Measurements from ENCODE around the gene OR5H1. TPM values are rescaled to one million over a fixed set of nuclear protein-coding genes. Genes with fewer than 3 reads are reported as not detected.

Gene OR5H1
- not detected for total RNA-seq

DNA sequence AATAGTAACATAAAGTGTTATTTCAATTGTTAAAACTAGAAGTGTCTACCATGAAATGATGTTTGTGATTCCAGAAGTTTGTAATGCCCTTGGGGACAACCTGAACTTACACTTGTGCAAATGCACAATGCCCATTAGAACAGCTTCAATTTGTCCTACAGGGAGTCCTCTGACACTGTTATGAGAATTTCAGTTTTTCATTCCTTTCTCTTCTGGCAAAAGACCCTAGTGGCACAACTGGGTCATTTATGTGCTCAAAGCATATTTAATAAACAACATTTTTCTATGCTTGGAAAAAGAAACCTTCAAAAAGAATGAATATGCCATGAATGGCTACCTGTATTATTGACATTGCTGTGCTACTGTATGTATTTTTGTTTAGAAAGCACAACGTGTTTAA is at the start of gene OR5H1:
OR5H1 (plus strand) TSS at position 301 of the 400 bp plus-strand sequence. CDS start 1,977 bp downstream, outside the sequence.
- H3K27ac ChIP-seq, result no peak within 1 kb of the TSS
- intact Hi-C loops (cut with DNase I), result no loop called here

GRCh38 chr3:98086873-98087272 is 43.6 kb upstream of the OR5H1 start, which contains the start of gene OR5AC2:
TSS of gene OR5AC2 (plus strand) at chr3:98087173. CDS start at chr3:98087173, 0 bp downstream.
- no peak within 1 kb of the TSS for H3K4me3 ChIP-seq (replicated peaks in 1 of 3)
- H3K9me3 ChIP-seq, result no peaks in the 10 kb centered on the region
- no peak within 1 kb of the TSS for H3K27ac ChIP-seq
- no peaks in the 10 kb centered on the region for H3K4me1 ChIP-seq
- no peaks in the 10 kb centered on the region for H3K36me3 ChIP-seq
- no peaks in the 10 kb centered on the region for H3K27me3 ChIP-seq
- intact Hi-C loops (cut with DNase I), result no loop called here
- 87 to 93% methylated on average over 4 of the region's 4 CpGs for WGBS, 2 donors
- no peak for DNase-seq
- no peak for TF ChIP-seq CTCF (IDR thresholded peaks at IDR 0.05)
- TF ChIP-seq POLR2A (IDR thresholded peaks at IDR 0.05), result no peak

More for the DNA sequence above, at the start of gene OR5H1:
- Histone ChIP-seq H3K4me1 (no peaks in the 10 kb centered on the region), H3K4me3 (replicated peaks in 1 of 3) (no peak within 1 kb of the TSS), H3K36me3 (no peaks in the 10 kb centered on the region), H3K9me3 (no peaks in the 10 kb centered on the region), H3K27me3 (no peaks in the 10 kb centered on the region)
- no peak for DNase-seq
- no peak for TF ChIP-seq CTCF (IDR thresholded peaks at IDR 0.05)
- no peak for TF ChIP-seq POLR2A (IDR thresholded peaks at IDR 0.05)
- 78 to 84% methylated on average over 1 of the region's 1 CpG for WGBS, 2 donors

DNA sequence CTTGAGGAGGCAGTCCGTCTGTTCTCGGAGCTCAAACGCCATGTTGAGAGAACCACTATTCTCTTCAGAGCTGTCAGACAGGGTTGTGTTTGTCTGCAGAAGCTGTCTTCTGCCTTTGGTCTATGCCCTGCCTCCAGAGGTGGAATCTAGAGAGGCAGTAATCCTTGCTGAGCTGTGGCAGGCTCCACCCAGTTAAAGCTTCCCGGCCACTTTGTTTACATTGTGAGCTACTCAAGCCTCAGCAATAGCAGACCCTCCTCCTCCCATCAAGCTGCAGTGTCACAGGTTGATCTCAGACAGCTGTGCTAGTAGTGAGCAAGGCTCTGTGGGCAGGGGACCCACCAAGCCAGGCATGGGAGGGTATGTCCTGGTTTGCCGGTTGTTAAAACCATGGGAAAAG is 34.6 kb upstream of the OR5H1 start:
- no peak overlapping the region for H3K27ac ChIP-seq
- no peaks in the 10 kb centered on the region for H3K27me3 ChIP-seq
- intact Hi-C loops (cut with DNase I), result no loop called here
- H3K4me3 ChIP-seq (replicated peaks in 1 of 3), result no peak overlapping the region
- 50 to 75% methylated on average over 5 of the region's 5 CpGs for WGBS, 2 donors
- no peaks in the 10 kb centered on the region for H3K4me1 ChIP-seq
- H3K36me3 ChIP-seq, result no peaks in the 10 kb centered on the region
- DNase-seq, result no peak
- TF ChIP-seq CTCF (IDR thresholded peaks at IDR 0.05) (no peak), POLR2A (IDR thresholded peaks at IDR 0.05) (no peak)
- H3K9me3 ChIP-seq, result no peaks in the 10 kb centered on the region

DNA sequence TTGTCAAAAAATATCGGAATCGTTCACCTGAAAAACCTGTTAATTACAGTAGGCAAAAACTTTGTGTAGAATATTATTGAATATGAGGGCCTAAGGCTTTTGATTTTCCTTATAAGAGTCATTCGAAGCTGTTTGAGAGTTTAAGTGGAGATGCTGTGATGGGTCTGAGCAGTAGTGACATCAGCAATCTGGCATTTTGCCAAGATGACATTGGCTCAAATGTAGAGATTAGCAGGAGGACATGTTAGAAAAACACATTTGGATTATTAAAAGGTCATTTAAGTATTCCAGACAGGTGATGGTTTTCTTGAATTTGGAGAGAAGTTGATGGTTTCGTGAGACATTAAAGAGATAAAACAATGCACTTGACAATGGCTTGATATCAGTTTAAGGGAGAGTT is 30.7 kb upstream of the OR5H1 start:
- Histone ChIP-seq H3K27ac (no peak overlapping the region), H3K4me3 (replicated peaks in 1 of 3) (no peak overlapping the region), H3K27me3 (no peaks in the 10 kb centered on the region), H3K4me1 (no peaks in the 10 kb centered on the region), H3K36me3 (no peaks in the 10 kb centered on the region), H3K9me3 (no peaks in the 10 kb centered on the region)
- intact Hi-C loops (cut with DNase I), result no loop called here
- 67 to 76% methylated on average over 4 of the region's 4 CpGs for WGBS, 2 donors
- no peak for TF ChIP-seq CTCF (IDR thresholded peaks at IDR 0.05)
- TF ChIP-seq POLR2A (IDR thresholded peaks at IDR 0.05), result no peak
- DNase-seq, result no peak

DNA sequence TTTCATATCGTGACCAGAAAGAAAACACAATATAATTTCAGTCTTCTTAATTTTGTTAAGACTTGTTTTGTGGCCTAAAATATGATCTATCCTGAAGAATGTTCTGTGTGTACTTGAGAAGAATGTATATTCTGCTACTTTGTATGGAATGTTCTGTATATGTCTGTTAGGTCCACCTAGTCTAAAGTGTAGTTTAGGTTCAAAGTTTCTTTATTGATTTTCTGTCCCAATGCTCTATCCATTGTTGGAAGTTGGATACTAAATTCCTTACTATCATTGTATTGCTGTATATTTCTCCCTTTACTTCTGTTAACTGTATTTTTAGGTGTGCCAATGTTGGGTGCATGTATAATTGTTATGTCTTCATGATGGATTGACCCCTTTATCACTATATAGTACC is 22.4 kb upstream of the OR5H1 start:
- no peak overlapping the region for H3K27ac ChIP-seq
- WGBS, 2 donors, result 0 to 45% methylated on average over 1 of the region's 1 CpG
- no peaks in the 10 kb centered on the region for H3K36me3 ChIP-seq
- H3K4me3 ChIP-seq (replicated peaks in 1 of 3), result no peak overlapping the region
- no peaks in the 10 kb centered on the region for H3K27me3 ChIP-seq
- DNase-seq, result no peak
- intact Hi-C loops (cut with DNase I), result no loop called here
- no peaks in the 10 kb centered on the region for H3K4me1 ChIP-seq
- H3K9me3 ChIP-seq, result no peaks in the 10 kb centered on the region
- no peak for TF ChIP-seq CTCF (IDR thresholded peaks at IDR 0.05)
- no peak for TF ChIP-seq POLR2A (IDR thresholded peaks at IDR 0.05)
